Activated naive CD4-positive, alpha-beta T cell (primary cell): ENCODE measurements around the gene EPC1.
"Not testable (repeated sequence)": the region's sequence is repeated elsewhere in the genome, so short reads cannot be mapped to it uniquely, and the experiment has no call there.

Experiments
- DNase-seq, 4 experiments: peaks; one replicate each; lab custom pipeline; 2025; lab: John Stamatoyannopoulos, UW

EPC1 gene

DNA sequence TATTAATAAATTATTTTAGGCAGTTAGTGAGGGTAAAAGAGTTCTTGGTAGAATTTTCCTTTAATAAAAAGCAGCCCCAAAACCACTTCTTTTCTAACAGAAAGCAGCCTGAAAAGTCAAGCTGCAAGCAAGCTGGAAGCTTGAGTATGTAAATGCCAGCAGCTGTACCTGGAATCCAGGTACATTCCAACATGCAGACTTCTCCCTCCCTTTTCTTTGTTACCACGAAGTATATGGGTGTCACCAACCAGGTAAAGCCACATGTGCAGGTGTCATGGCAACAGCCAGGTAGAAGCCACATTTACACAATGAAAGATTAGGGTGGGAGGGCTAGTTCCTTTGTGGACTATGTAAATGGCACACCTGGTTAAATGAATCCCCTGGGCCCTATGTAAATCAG lies 114.6 kb downstream of the EPC1 start:
- no peak for DNase-seq

DNA sequence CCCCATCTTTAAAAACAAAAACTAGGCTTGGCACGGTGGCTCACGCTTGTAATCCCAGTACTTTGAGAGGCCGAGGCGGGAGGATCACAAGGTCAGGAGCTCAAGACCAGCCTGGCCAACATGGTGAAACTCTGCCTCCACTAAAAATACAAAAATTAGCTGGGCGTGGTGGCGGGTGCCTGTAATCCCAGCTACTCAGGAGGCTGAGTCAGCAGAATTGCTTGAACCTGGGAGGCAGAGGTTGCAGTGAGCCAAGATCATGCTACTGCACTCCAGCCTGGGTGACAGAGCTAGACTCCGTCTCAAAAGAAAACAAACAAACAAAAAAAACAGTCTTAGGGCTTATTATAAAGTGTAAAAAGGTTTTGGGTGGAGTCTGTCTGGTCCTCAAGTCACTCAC lies 117.2 kb downstream of the EPC1 start:
- DNase-seq: not testable (repeated sequence)

GRCh38 chr10:32229170-32229569 lies 117.8 kb downstream of the EPC1 start:
- DNase-seq: no peak

- no peak for DNase-seq
Observed at GRCh38 chr10:32227802-32228201, 119.2 kb downstream of the EPC1 start.

GRCh38 chr10:32226624-32227023 lies 120.3 kb downstream of the EPC1 start:
- DNase-seq: no peak

DNA sequence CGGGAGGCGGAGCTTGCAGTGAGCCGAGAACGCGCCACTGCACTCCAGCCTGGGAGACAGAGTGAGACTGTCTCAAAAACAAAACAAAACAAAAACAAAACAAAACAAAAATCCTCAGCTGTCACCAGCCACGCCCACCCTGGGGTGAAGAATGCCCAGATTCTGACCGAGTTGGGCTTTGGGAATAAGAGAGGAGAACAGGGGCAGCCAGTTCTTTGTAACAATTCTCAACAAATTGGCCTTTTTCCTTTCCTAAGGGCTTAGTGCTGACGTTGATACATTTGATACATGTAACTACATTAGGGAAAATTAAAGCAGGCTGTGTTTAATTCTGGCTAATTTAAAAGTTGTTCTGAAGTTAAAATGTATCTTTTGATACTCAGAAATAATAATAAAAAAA lies 121.0 kb downstream of the EPC1 start:
- no peak for DNase-seq

- DNase-seq: not testable (repeated sequence)
Observed at GRCh38 chr10:32222376-32222775, 124.6 kb downstream of the EPC1 start.

DNA sequence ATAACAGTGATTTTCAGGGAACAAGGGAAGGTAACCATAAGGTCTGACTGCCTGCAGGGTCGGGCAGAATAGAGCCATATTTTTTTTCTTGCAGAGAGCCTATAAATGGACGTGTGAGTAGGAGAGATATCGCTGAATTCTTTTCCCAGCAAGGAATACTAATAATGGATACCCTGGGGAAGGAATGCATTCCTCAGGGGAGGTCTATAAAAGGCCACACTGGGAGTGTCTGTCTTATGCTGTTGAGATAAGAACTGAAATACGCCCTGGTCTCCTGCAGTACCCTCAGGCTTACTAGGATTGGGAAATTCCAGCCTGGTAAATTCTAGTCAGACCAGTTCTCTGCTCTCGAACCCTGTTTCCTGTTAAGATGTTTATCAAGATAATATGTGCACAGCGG lies 127.8 kb downstream of the EPC1 start:
- DNase-seq: not testable (repeated sequence)

DNA sequence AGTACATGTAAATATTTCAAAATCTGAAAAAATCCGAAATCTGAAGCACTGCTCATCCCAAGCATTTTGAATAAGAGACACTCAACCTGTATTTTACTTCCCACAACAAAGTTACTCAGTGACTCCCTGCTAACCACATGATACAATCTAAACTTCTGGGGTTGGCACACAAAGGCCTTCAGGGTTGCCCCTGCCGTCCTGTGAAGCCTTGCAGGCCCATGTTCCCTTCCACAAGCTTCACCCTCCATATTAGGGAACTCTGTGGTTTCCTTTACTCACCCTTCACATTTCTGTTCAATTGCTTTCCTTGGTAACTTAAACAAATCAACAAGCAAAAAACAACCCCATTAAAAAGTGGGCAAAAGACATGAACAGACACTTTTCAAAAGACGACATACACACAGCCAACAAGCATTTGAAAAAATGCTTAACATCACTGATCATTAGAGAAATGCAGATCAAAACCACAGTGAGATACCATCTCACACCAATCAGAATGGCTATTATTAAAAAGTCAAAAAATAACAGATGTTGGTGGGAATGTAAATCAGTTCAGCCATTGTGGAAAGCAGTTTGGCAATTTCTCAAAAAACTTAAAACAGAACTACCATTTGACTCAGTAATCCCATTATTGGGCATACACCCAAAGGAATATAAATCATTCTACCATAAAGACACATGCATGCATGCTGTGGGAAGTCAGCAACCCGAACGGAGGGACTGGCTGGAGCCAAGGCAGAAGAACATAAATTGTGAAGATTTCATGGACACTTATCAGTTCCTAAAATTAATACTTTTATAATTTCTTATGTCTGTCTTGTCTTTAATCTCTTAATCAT lies 128.5 kb downstream of the EPC1 start:
- DNase-seq: not testable (repeated sequence)
